GM18505 (cell line): ENCODE measurements around the gene XPO4.
"Not testable (repeated sequence)": the region's sequence is repeated elsewhere in the genome, so short reads cannot be mapped to it uniquely, and the experiment has no call there.

Experiments used
- ATAC-seq: cut with Tn5 transposase; IDR thresholded peaks from one replicate; pipeline ENCODE4 v1.9.1; 2021; ENCODE audit not compliant: unreplicated experiment
- POLR2A ChIP-seq: IDR thresholded peaks from 4 replicates; pipeline ENCODE4 v1.6.1; 2011; ENCODE audit warnings: borderline replicate concordance; ENCODE audit not compliant: insufficient read depth, insufficient read length; ENCODE audit errors: extremely low read depth

XPO4 gene

DNA sequence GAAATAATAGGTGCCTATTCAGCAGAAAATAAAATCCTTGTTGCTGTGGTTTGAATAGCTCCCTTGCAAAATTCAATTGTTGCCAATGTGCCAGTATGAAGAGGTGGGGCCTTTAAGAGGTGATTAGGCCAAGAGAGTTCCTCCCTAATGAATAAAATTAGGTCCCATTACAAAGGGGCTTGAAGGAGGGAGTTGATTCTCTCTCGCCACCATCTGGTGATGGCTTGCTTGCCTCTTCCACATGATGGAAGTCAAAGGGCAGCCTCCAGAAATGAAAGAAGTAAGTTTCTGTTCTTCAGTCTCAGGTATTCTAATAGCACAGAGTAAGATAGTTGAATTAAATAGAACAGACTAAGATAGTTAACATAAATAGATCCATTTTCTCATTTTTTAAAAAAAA lies 125.8 kb downstream of the XPO4 start:
- TF ChIP-seq POLR2A, result no peak
- ATAC-seq, result no peak

DNA sequence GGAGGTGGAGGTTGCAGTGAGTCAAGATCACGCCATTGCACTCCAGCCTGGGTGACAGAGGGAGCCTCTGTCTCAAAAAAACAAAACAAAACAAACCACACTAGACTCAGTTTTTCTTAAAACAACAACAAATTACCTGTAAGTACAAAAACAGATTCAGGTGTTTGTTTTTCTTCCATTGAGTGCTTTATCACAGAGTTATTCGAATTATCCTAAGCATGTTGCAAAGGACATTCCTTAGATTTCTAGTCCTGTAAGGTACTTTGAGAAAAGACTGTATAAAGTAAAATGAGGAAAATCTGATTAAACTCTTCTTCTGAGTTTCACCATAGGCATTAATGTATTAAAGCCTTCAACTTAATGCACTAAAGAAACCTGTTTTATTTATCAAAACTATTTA lies 126.6 kb downstream of the XPO4 start:
- ATAC-seq, result no peak
- TF ChIP-seq POLR2A, result no peak

DNA sequence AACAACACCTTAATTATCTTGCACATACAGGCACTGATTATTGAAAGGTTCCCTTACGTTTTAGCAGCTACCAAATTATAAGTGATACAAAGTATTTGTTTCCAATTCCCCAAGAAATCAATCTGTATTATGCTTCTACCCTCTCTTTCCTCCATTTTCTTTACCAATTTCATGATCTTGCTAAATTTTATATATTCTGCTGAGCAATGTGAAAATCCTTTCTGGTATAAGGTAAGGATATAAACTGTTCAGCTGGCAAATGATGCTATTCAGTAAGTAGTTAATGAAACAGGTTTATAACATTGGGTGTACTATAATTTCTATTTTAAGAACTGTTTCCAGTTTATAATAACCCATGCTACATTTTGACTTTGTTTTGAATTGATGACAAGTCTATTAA lies 127.8 kb downstream of the XPO4 start:
- no peak for ATAC-seq
- no peak for TF ChIP-seq POLR2A

DNA sequence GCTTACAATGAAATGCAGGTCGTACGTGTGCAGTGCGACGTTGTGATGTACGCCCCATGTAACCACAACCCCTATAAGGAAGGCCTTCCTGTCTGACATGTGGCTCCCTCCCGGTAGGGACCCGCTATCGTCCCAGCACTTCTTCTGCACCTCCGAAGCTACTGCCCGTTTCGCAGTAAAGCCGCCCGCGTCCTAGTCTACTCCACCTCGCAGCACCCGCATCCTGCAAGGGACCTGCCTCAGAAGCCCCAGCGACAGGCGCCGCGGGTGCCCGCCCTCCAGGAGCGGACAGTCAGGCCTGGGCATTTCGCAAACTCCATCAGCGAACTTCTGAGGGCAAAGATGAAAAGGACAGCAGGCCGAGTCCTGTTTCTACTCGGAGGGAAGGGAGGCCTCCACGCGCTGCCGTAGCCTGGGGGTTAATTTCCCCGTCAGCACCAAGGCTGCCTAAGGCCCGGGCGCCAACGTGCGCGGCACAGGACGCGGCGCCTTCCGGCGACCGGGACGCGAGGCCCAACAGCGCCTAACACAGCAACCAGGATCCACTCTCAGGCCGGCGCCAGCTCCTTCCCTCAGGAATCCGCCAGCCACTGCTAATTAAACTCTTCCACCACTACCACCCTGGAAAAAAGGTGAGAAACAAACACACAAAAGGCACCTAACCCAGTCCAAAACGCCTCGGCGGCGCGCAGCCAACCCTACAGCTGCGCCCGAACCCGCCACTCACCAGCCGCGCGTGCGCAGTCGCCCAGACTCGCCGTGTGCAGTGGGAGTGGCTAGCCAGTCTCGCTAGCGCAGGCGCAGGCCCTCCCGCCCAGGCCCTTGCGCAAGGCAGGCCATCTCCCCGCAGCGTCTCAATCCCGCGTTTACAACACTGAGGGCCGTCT lies 129.1 kb downstream of the XPO4 start, which contains the start of gene EEF1AKMT1:
Gene EEF1AKMT1 (minus strand): TSS at position 768 of the 887 bp plus-strand sequence. CDS start 16,363 bp downstream, outside the sequence.
- peak; percentile 96 for TF ChIP-seq POLR2A
- ATAC-seq, result peak; percentile 93

DNA sequence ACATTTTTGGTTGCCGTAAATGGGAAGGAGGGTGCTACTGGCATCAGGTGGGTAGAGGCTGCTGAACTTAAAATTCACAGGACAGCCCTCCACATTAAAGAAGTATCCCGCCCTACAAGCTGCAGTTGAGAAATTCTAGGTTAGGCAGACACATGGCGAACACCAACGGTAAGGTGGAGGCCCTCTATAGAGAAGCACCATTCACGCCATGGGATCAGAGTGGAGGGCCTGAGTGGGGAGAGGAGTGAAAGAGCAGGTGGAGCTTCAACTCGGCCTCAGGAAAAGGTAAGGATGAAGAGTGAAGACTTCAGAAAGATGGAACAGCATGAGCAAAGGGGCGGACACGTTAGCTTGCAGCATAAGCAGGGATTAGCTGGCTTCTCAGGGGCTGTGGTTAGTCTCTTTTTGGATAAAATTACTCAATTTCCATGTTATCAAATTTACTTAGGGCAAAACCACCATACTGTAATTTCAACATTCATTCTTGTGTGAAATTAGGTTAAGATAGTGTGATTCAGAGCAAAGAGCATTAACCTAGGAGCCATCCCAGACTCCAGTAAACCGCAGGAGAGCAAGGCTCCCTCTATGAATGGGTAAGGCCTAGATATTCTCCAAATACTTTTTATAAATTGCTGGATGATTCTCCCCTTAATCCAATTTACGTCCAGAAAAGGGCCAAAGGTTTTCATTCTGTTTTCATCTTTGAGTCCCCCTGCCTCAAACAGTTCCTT lies 130.0 kb downstream of the XPO4 start:
- TF ChIP-seq POLR2A, result no peak
- ATAC-seq, result no peak

DNA sequence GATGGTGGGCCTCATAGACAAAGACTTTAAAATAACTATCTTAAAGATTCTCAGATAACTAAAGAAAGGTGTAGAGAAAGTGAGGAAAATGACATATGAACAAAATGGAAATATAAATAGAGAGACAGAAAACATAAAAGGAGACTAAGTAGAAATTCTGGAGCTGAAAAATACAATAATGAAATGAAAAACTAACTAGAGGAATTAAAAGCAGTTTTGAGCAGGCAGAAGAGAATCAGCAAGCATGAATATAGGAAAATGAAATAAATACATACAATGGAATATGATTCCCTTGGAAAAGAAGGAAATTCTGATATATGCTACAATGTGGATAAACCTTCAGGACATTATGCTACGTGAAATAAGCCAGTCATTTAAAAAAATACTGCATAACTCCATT lies 132.7 kb downstream of the XPO4 start:
- no peak for ATAC-seq
- TF ChIP-seq POLR2A, result no peak

DNA sequence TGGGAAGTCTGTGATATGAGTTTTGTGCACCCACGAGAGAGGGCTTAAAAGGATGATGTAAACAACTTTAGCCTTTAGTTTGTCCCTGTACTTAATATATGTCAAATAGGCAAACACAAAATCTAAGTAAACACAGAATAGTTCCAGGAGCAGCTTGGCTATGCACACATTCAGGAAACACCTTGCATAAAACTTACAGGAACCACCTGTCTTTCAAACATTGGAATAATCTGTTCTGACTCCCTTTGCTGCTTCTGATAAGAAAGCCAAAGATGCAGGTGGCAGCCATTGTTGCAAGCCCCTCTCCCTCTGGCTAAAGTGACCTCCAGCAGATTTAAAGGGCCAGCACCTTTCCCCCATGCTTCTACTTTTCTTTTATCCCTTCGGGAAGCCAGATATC lies 133.5 kb downstream of the XPO4 start:
- no peak for ATAC-seq
- no peak for TF ChIP-seq POLR2A

DNA sequence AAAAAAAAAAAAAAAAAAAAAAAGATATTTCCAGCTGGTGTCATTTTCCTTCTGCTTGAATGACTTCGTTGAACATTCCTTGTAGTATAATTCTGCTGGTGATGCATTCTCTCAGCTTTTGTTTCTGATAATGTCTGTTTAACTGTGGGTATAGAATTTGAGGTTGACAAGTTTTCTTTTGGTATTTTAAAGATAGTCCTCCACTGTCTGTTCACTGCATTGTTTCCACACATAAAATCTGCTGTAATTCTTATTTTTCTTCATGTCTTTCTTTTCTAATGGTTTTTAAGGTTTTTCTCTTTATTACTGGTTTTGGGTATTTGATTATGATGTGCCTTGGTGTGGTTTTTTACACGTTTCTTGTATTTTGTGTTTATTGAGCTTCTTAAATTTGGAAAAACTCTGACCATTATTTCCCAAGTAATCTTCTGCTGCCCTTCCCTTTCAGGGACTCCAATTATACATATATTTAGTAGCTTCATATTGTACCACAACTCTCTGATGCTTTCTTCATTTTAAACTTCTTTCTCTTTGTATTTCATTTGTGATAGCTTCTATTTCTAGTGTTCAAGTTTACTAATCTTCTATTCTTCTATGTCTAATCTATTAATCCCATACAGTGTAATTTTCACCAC lies 135.1 kb downstream of the XPO4 start:
- ATAC-seq, result no peak
- no peak for TF ChIP-seq POLR2A

DNA sequence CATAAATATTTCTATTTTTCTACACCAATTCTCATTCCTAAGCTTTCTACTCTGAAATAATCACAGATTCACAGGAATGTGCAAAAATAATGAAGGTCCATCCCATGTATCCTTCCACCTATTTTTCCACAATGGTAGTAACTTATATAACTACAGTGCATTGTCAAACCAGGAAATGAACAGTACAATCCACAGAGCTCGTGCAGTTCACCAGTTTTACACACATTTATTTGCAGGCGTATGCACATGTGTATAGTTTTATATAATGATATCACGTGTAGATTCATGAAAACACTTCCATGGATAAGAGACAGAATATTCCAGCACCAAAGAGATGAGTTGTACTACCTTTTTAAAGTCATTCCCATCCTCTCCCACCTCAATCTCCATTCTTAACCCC lies 141.7 kb downstream of the XPO4 start:
- no peak for TF ChIP-seq POLR2A
- no peak for ATAC-seq

DNA sequence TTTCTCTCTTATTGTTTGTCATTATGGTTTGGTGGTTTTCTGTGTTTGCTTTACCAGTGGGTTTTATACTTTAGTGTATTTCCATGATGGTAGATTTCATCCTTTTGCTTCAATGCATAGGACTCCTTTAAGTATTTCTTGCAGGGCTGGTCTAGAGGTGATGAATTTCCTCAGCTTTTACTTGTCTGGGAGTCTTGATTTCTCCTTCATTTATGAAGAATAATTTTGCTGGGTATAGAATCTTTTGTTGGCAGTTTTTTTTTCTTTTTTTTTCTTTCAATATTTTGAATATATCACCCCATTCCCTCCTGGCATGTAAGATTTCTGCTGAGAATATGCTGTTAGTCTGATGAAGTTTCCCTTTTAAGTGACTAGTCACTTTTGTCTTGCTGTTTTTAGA lies 148.5 kb downstream of the XPO4 start:
- no peak for ATAC-seq
- no peak for TF ChIP-seq POLR2A

DNA sequence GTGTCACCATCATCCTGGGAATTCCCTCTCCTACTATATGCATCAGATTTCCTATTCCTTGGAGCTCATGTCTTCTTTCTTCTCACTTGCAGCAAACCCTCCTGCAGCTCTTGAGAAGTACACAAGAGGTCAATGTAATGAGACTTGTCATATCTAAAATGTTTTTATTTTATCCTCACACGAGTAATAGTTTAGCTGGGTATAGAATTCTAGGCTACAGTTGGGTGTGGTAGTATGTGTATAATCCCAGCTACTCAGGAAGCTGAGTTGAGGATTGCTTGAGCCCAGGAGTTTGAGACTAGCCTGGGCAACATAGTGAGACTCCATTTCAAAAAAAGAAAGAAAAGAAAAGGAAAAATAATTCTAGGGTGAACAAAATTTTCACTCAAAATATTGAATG lies 153.2 kb downstream of the XPO4 start:
- ATAC-seq, result no peak
- no peak for TF ChIP-seq POLR2A

DNA sequence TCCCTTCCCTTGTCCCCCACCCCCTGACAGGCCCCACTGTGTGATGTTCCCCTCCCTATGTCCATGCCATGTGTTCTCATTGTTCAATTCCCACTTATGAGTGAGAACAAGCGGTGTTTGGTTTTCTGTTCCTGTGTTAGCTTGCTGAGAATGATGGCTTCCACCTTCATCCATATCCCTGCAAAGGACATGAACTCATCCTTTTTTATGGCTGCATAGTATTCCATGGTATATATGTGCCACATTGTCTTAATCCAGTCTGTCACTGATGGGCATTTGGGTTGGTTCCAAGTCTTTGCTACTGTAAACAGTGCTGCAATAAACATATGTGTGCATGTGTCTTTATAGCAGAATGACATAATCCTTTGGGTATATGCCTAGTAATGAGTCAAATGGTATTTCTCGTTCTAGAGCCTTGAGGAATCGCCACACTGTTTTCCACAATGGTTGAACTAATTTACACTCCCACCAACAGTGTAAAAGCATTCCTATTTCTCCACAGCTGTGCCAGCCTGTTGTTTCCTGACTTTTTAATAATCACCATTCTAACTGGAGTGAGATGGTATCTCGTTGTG lies 158.6 kb downstream of the XPO4 start:
- ATAC-seq, result not testable (repeated sequence)

DNA sequence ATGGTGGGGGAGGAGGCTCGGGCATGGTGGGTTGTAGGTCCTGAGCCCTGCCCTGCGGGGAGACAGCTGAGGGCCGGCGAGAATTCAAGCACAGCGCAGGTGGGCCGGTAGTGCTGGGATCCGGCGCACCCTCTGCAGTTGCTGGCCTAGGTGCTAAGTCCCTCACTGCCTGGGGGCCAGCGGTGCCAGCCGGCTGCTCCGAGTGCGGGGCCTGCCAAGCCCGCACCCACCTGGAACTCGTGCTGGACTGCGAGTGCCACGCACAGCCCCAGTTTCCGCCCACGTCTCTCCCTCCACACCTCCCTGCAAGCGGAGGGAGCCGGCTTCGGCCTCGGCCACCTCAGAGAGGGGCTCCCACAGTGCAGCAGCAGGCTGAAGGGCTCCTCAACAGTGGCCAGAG lies 162.5 kb downstream of the XPO4 start:
- no peak for ATAC-seq
- TF ChIP-seq POLR2A, result no peak
